Caco-2 (cell line): ENCODE measurements around the gene TFAP2C. TPM values are rescaled to one million over a fixed set of nuclear protein-coding genes. Genes with fewer than 3 reads are reported as not detected.
"Not testable (repeated sequence)": the region's sequence is repeated elsewhere in the genome, so short reads cannot be mapped to it uniquely, and the experiment has no call there.

Experiments used
- BruUV-seq: library from RNA; stranded (reverse); fragments of 400-500 nt; replicated peaks from 2 replicates; lab custom pipeline; 2021; lab: Mats Ljungman, UMichigan
- CTCF ChIA-PET: fragments of 300-600 bp; sonication (Branson Sonifier 250); formaldehyde crosslinking; loops from one replicate; lab custom pipeline; 2022; ENCODE audit warnings: antibody characterized with exemption; lab: Charles Lee
- POLR2A ChIA-PET: fragments of 300-600 bp; sonication (Branson Sonifier 250); formaldehyde crosslinking; loops from one replicate; lab custom pipeline; 2022; ENCODE audit warnings: antibody characterized with exemption; lab: Charles Lee
- DNase-seq, 2 experiments: peaks; one replicate each; pipeline versions ENCODE4 v3.0.0 to v3.0.0-alpha.2; 2020 to 2022
- H3K27me3 ChIP-seq: replicated peaks from 2 replicates; pipeline ENCODE4 v1.6.0; 2011; ENCODE audit warnings: low read length; ENCODE audit not compliant: control insufficient read depth, insufficient read depth
- H3K36me3 ChIP-seq: 2 replicates; pipeline ENCODE4 v1.5.1; 2011; ENCODE audit warnings: low read length; ENCODE audit not compliant: control insufficient read depth, insufficient read depth
- H3K4me1 ChIP-seq: fragments of 250-450 bp; sonication (Bioruptor Pico); 2 replicates; pipeline ENCODE4 v1.5.1; 2020; ENCODE audit warnings: mild to moderate bottlenecking
- H3K4me3 ChIP-seq: 2 replicates; pipeline ENCODE4 v1.5.1; 2011; ENCODE audit warnings: low read depth, mild to moderate bottlenecking, control low read depth, low read length
- H3K9me3 ChIP-seq: fragments of 250-450 bp; sonication (Bioruptor Pico); 2 replicates; pipeline ENCODE4 v1.5.1; 2020; ENCODE audit warnings: mild to moderate bottlenecking, moderate library complexity
- H3K27ac Mint-ChIP-seq: one replicate; pipeline ENCODE4 v1.8.0; 2022; ENCODE audit warnings: mixed read lengths; ENCODE audit not compliant: unreplicated experiment
- H3K27me3 Mint-ChIP-seq: one replicate; pipeline ENCODE4 v1.8.0; 2022; ENCODE audit warnings: mixed read lengths; ENCODE audit not compliant: insufficient read depth, unreplicated experiment
- H3K36me3 Mint-ChIP-seq: one replicate; pipeline ENCODE4 v1.8.0; 2022; ENCODE audit warnings: mild to moderate bottlenecking, mixed read lengths; ENCODE audit not compliant: insufficient read depth, unreplicated experiment
- H3K4me1 Mint-ChIP-seq: one replicate; pipeline ENCODE4 v1.8.0; 2022; ENCODE audit warnings: low read depth, mixed read lengths; ENCODE audit not compliant: unreplicated experiment
- H3K4me3 Mint-ChIP-seq: one replicate; pipeline ENCODE4 v1.8.0; 2022; ENCODE audit warnings: mild to moderate bottlenecking, moderate library complexity, mixed read lengths; ENCODE audit not compliant: unreplicated experiment
- H3K9me3 Mint-ChIP-seq: one replicate; pipeline ENCODE4 v1.8.0; 2022; ENCODE audit warnings: mixed read lengths; ENCODE audit not compliant: unreplicated experiment
- CTCF ChIP-seq, 2 experiments: fragments of 200-600 bp in 1 of 2; IDR thresholded peaks; 1 replicate in 1 of 2; 2 replicates in 1 of 2; pipeline versions ENCODE4 v1.5.1 to v1.8.0; 2011 to 2022; ENCODE audit warnings: antibody characterized with exemption in 1 of 2, control low read depth in 1 of 2, inconsistent platforms in 1 of 2, low read depth in 1 of 2, low read length in 1 of 2, mild to moderate bottlenecking in 1 of 2, moderate library complexity in 1 of 2; ENCODE audit not compliant: insufficient read depth in 1 of 2, severe bottlenecking in 1 of 2, unreplicated experiment in 1 of 2
- intact Hi-C: fragments of 100-400 bp; cut with micrococcal nuclease; formaldehyde crosslinking; loops from one replicate; pipeline ENCODE4 v1.10.0; 2022; ENCODE audit not compliant: unreplicated experiment
- total RNA-seq: library from RNA; stranded (reverse); gene quantifications from 2 replicates; pipeline ENCODE4 v1.2.3, GENCODE V29; 2022

The TFAP2C gene
- total RNA-seq, 1 experiment from 2014 or later: 27.9 TPM

GRCh38 chr20:56617489-56617888 is 11.6 kb upstream of the TFAP2C start:
- Mint-ChIP-seq H3K4me3 (no peak overlapping the region), H3K9me3 (no peaks in the 10 kb centered on the region), H3K27me3 (no peaks in the 10 kb centered on the region), H3K27ac (no peak overlapping the region), H3K36me3 (no peaks in the 10 kb centered on the region), H3K4me1 (no peaks in the 10 kb centered on the region)
- no peak for TF ChIP-seq CTCF (IDR thresholded peaks at IDR 0.05; ENCODE audit: insufficient read depth in 1 of 2, low read depth in 1 of 2, low read length in 1 of 2, severe bottlenecking in 1 of 2, unreplicated experiment in 1 of 2)
- H3K9me3 ChIP-seq: no peaks in the 10 kb centered on the region
- H3K27me3 ChIP-seq: no peaks in the 10 kb centered on the region
- POLR2A ChIA-PET: no interaction called here
- BruUV-seq: no TSS peak
- no peak overlapping the region for H3K4me3 ChIP-seq
- H3K4me1 ChIP-seq: no peaks in the 10 kb centered on the region
- no peak for DNase-seq
- H3K36me3 ChIP-seq: no peaks in the 10 kb centered on the region
- CTCF ChIA-PET: no interaction called here
- intact Hi-C loops: no loop called here

GRCh38 chr20:56621730-56622129 is 7.4 kb upstream of the TFAP2C start:
- Histone ChIP-seq H3K4me3 (no peak overlapping the region), H3K9me3 (no peaks in the 10 kb centered on the region), H3K36me3 (no peaks in the 10 kb centered on the region), H3K4me1 (0 out of 2 replicates have a peak, but pooled peaks cover 5% of the 10 kb centered on the region), H3K27me3 (no peaks in the 10 kb centered on the region)
- DNase-seq: no peak
- Mint-ChIP-seq H3K9me3 (no peaks in the 10 kb centered on the region), H3K4me3 (no peak overlapping the region), H3K36me3 (no peaks in the 10 kb centered on the region), H3K27me3 (no peaks in the 10 kb centered on the region), H3K27ac (no peak overlapping the region), H3K4me1 (peaks cover 7% of the 10 kb centered on the region)
- intact Hi-C loops: no loop called here
- ChIA-PET POLR2A (no interaction called here), CTCF (no interaction called here)
- no peak for TF ChIP-seq CTCF (IDR thresholded peaks at IDR 0.05; ENCODE audit: insufficient read depth in 1 of 2, low read depth in 1 of 2, low read length in 1 of 2, severe bottlenecking in 1 of 2, unreplicated experiment in 1 of 2)
- no TSS peak for BruUV-seq

GRCh38 chr20:56623930-56624329 is 5.2 kb upstream of the TFAP2C start:
- H3K4me3 ChIP-seq, H3K4me1 ChIP-seq, H3K36me3 ChIP-seq, H3K4me3 Mint-ChIP-seq, DNase-seq, H3K9me3 ChIP-seq, BruUV-seq, H3K27me3 ChIP-seq, intact Hi-C loops, POLR2A ChIA-PET, CTCF ChIA-PET, H3K4me1 Mint-ChIP-seq, H3K27me3 Mint-ChIP-seq, H3K9me3 Mint-ChIP-seq, H3K27ac Mint-ChIP-seq, H3K36me3 Mint-ChIP-seq: not testable (repeated sequence)
